K562 (cell line): ENCODE results near the gene SHH.

Source experiments
- MTA3 ChIP-seq: fragments of 450-650 bp; formaldehyde crosslinking; IDR thresholded peaks from 2 replicates; pipeline ENCODE4 v1.6.1; 2017; ENCODE audit warnings: mild to moderate bottlenecking, borderline replicate concordance
- XRCC5 ChIP-seq: fragments of 200-400 bp; formaldehyde crosslinking; IDR thresholded peaks from 2 replicates; pipeline ENCODE4 v1.6.1; 2017; ENCODE audit warnings: low read depth, mild to moderate bottlenecking, low read length
- ZNF121 ChIP-seq: sonication (generic); formaldehyde crosslinking; conservative IDR thresholded peaks from 2 replicates; pipeline ENCODE4 v1.8.0; 2022; ENCODE audit warnings: missing genetic modification reagents
- TF ChIP-seq, protein P1 (sequence below), 3 experiments: IDR thresholded peaks in 2 of 3; conservative IDR thresholded peaks in 1 of 3; 2 replicates each; pipeline ENCODE4 v1.5.1; 2011 to 2012; ENCODE audit warnings: low read length in 3 of 3, mild to moderate bottlenecking in 3 of 3, control low read depth in 2 of 3, improper control_type of control experiment in 1 of 3, inconsistent platforms in 1 of 3, low read depth in 1 of 3, mixed read lengths in 1 of 3, moderate library complexity in 1 of 3; ENCODE audit not compliant: insufficient read depth in 2 of 3

DNA sequence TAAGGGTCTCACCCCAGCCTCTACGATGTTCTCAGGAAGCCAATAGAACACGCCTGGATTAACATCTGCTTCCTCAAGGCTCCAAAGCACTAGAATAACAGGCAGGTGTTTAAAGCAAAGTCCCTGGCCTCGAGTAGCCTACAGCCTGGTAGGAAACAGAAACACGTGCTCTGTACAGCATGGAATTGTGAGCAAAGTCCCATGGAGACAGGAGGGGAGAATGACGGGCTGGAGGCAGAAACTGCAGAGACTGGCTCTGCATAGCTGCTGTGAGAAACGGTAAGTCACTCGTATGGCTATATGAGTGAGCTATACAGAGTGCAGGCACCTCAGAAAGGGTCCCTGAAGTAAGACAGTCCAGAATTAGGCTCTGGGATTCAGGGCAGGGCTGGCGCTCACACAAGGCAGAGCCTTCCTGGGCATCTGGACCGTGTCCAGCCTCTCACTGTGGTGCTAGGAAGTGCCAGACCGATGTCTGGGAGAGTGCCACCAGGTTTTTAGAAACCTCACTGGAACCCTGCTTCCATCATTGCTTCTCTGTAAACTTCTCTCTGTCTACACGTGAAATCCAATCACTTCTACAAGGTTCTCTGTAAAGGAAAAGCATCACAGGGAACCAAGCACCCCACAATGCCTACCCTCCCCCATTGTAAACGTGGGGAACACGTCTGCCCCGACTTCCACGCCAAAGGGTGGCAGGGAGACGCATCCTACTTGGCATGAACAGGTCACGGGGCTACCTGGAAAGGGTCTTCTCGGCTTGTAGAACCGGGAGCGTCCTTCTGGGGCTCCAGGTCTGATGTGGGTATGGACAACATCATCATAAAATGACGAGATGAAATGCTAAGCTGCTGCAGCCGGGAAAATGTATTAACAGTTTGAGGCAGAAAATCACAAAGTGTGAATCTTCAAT lies 38.8 kb upstream of the SHH start:
- no peak for TF ChIP-seq MTA3
- TF ChIP-seq XRCC5 = no peak
- TF ChIP-seq, protein P1, sequence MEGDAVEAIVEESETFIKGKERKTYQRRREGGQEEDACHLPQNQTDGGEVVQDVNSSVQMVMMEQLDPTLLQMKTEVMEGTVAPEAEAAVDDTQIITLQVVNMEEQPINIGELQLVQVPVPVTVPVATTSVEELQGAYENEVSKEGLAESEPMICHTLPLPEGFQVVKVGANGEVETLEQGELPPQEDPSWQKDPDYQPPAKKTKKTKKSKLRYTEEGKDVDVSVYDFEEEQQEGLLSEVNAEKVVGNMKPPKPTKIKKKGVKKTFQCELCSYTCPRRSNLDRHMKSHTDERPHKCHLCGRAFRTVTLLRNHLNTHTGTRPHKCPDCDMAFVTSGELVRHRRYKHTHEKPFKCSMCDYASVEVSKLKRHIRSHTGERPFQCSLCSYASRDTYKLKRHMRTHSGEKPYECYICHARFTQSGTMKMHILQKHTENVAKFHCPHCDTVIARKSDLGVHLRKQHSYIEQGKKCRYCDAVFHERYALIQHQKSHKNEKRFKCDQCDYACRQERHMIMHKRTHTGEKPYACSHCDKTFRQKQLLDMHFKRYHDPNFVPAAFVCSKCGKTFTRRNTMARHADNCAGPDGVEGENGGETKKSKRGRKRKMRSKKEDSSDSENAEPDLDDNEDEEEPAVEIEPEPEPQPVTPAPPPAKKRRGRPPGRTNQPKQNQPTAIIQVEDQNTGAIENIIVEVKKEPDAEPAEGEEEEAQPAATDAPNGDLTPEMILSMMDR (IDR thresholded peaks at IDR 0.05 in 2 of 3, conservative IDR thresholded peaks at IDR 0.05 in 1 of 3; ENCODE audit: insufficient read depth in 2 of 3, low read depth in 1 of 3, low read length in 3 of 3) = no peak
- no peak for TF ChIP-seq ZNF121 (CRISPR knock-in tag)
